GM19397 (cell line): ENCODE data around the gene CERS6.
"Not testable (repeated sequence)": the region's sequence is repeated elsewhere in the genome, so short reads cannot be mapped to it uniquely, and the experiment has no call there.

Experiments used
- ATAC-seq: cut with Tn5 transposase; IDR thresholded peaks from one replicate; pipeline ENCODE4 v1.9.1; 2021; ENCODE audit warnings: mild to moderate bottlenecking, moderate library complexity; ENCODE audit not compliant: unreplicated experiment

The CERS6 gene, protein sequence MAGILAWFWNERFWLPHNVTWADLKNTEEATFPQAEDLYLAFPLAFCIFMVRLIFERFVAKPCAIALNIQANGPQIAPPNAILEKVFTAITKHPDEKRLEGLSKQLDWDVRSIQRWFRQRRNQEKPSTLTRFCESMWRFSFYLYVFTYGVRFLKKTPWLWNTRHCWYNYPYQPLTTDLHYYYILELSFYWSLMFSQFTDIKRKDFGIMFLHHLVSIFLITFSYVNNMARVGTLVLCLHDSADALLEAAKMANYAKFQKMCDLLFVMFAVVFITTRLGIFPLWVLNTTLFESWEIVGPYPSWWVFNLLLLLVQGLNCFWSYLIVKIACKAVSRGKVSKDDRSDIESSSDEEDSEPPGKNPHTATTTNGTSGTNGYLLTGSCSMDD

DNA sequence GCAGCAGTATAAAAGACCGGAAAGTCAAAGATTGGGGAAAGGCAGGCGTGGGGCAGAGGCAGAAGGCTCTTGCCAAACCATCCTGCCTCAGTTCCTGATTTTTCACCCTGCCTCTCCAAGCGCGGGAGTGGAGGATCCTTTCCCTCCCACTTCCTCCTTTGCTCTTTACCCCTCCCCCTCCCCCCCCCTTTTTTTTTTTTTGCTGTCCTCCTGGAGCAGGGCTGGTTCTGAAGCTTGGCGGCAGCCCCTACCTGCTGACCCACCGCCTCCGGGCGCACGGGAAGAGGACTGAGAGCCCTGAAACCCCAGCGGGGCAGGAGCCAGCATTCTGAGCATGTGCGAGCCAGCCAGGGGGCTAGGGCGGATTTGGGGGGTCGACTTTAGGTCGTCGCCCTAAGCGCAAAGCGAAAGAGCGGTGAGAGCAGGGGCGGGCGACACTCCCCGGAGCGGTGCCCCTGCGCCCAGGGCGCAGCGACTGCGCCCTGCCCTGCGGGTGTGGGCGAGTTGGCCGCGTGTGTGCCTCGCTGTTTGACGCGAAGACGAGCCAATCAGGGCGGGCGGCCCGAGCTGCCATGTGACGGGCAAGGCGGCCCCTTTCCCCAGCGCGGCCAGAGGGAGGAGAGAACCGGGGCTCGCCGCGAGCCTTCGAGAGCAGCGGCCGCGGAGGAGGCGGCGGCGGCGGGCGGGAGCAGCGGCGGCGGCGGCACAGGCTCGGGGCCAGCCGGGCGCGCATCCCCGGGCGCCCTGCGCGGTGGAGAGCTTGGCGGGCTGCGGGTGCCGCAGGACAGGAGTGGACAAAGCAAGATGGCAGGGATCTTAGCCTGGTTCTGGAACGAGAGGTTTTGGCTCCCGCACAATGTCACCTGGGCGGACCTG lies at the start of gene CERS6:
Gene CERS6 (plus strand): TSS at position 628 of the 876 bp plus-strand sequence. CDS start 177 bp downstream, at position 805.
- peak; percentile 97 for ATAC-seq

DNA sequence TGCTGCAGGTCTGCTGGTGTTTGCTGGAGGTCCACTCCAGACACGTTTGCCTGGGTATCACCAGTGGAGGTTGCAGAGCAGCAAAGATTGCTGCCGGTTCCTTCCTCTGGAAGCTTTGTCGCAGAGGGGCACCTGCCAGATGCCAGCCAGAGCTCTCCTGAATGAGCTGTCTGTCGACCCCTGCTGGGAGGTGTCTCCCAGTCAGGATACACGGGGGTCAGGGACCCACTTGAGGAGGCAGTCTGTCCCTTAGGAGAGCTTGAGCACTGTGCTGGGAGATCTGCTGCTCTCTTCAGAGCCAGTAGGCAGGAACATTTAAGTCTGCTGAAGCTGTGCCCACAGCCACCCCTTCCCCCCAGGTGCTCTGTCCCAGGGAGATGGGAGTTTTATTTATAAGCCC lies 43.8 kb upstream of the CERS6 start:
- ATAC-seq = not testable (repeated sequence)

DNA sequence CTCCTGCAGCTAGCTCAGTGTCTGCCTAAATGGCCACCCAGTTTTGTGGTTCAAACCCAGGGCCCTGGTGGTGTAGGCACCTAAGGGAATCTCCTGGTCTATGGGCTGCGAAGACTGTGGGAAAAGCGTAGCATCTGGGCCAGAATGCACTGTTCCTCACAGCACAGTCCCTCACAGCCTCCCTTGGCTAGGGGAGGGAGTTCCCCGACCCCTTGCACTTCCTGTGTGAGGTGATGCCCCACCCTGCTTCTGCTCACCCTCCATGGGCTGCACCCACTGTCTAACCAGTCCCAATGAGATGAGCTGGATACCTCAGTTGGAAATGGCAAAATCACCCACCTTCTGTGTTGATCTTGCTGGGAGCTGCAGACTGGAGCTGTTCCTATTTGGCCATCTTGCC lies 43.0 kb upstream of the CERS6 start:
- ATAC-seq = not testable (repeated sequence)

DNA sequence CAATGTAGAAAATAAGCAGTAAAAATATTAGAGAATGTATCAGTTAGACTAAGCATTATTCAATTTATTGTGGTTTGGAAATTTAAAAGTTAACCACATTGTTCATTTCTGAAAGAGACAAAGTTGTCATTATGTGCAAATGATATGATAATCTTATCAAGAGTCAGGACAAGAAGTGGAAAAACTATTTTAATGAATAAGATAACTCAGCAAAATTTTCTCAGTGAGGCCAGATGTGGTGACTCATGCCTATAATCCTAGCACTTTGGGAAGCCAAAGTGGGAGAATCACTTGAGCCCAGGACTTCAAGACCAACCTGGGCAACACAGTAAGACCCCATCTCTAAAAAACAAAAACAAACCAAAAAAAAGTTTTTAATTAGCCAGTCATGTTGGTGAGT lies 39.5 kb upstream of the CERS6 start:
- ATAC-seq = no peak

DNA sequence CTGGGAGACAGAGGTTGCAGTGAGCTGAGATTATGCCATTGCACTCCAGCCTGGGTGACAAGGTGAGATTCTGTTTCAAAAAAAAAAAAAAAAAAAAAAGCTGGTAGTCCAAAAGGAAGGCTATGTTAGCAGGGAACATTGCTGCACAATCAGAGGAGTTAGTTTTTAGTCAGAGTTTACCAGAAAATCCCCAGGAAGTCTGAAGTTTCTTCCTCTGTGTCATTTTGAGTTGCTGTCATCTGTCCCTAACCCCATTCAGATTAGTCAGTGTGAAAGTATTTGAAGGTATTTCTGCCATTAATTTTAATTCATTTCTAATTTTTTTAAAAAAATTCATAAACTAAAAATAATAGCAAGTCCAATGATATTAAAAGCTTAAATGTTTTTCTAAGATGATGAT lies 33.5 kb upstream of the CERS6 start:
- ATAC-seq = no peak

DNA sequence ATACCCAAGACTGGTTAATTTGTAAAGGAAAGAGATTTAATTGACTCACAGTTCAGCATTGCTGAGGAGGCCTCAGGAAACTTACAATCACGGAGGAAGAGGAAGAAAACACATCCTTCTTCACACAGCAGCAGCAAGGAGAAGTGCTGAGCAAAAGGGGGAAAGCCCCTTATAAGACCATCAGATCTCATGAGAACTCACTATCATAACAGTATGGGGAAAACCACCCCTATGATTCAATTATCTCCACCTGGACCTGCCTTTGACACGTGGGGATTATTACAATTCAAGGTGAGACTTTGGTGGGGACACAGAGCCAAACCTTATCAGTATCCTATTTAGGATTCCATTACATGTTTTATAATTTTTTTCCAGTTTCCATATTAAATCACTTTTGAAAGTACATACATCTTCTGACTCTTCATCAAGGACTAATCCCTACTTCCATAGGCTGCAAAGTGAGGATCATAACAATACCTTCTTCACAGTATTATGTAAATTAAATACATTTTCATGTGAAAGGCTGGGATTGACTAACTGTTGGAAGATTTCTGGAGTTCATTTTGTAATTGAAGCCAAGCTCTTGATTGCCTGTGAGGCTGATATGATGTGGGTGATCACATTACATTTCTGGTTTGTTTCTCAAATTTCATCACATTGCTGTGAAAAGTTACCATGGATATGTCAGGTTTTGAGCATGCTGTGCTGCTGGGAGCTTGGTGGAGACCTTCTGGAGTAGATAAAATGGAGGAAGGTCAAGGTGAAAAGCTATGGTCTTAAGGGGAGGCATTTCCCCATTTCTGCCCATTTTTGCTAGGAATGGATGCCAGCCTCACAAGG lies 31.7 kb upstream of the CERS6 start:
- ATAC-seq = no peak

DNA sequence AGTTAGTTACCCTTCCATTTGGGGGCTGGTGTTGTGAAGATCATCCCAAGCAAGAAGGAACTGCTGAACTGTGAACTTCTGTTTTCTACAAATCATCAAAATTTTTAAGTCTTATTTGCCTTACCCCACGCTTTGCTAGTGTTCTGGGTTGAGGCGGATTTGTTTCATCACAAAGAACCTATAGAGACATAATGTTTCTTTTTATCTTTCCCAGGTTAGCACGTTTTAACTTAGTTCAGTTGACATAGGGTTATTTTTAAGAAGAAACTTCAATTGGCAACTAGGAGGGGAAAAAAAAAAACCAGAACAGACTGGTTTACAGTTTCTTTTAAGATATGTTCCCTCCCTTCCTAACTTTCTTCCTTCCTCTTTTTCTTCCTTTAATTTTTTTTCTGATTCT lies 31.1 kb upstream of the CERS6 start:
- no peak for ATAC-seq

DNA sequence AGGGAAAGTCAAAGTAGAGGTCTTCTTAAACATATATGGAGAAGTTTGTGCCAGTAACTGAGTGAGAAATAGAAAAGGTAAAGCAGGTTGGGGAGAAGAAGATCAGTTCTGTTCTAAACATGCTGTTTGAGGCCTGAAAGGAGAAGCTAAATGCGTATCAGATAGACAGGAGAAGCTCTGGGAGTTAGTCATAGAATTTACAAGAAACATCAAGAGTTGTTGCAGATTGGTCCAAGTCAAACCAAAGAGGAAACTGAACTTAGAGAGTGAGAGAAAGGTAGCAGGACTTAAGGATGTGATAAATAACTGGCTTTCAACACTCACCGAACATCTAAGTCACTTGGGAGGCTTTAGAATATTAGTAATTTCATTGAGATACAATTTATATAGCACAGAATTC lies 29.2 kb upstream of the CERS6 start:
- no peak for ATAC-seq

DNA sequence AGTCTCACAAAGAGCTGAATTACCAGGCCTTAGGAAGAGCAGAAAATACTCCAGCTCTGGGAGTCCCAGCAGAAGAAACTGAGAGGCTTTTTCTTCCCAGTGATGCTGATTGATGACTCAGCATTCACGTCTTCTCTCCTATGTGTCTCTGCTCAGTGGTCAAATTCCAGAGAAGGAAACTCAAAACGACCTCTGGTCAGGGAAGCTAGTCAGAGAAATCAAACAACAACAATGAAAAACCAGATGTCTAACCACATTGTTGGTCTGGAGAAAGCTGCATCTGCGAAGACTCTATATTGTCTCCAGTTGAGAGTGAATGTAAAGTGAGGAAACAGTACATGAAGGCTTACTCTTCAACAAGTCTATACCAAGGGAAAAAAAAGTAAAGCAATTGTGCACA lies 28.6 kb upstream of the CERS6 start:
- ATAC-seq = no peak

DNA sequence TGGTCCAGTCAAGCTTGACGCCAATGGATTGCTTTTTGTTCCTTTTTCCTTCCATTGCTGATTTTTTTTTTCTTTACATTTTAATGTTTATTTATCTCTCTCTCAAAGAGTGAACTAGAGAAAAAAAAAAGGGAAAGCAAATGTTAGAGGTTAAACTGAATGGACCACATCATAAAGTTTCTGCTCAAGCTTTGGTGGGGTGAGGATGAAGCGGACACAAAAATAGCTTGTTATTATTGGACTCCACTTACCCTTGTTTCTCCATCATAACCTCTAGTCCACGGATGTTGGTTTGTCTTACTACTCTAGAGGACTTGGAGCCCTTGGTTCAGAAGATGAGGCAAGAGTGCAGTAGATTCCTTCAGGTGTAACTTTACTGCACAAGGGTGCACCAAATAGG lies 27.6 kb upstream of the CERS6 start:
- no peak for ATAC-seq

DNA sequence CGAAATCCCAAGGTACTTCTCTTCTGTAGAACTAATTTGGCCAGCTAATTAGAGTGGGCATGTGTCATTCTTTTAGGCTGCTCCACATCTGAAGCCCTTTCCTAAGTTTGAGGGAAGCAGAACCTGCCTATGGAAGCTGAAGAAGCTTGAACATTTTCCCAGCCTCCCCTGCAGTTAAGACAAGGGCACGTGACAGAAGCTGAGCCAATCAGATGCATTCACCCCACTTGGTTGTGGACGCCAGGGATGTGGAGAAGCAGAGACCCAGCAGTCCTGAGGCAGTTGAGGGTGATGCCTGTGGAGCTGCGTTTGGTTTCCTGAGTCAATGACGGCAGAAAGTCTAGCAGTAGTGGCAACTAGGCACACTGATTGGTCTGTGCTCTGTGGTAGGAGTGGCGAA lies 26.1 kb upstream of the CERS6 start:
- no peak for ATAC-seq

DNA sequence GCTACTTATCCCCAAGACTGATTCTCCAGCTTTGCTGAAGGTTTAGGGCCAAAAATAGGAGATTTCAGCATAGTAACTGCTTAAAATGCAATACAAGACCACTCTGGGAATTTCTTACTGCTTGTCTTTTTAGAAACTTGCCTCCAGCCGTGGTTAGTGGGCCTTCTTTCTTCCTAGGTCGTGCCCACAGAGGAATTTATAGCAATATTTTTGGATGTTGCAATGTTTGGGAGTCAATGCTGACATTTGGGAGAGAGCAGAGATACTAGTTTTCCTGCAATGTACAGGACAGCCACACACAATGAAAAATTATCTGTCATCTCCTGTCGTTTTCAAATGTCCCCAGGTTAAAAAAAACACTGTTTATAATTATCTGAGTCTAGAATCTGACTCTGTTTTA lies 25.6 kb upstream of the CERS6 start:
- ATAC-seq = no peak

DNA sequence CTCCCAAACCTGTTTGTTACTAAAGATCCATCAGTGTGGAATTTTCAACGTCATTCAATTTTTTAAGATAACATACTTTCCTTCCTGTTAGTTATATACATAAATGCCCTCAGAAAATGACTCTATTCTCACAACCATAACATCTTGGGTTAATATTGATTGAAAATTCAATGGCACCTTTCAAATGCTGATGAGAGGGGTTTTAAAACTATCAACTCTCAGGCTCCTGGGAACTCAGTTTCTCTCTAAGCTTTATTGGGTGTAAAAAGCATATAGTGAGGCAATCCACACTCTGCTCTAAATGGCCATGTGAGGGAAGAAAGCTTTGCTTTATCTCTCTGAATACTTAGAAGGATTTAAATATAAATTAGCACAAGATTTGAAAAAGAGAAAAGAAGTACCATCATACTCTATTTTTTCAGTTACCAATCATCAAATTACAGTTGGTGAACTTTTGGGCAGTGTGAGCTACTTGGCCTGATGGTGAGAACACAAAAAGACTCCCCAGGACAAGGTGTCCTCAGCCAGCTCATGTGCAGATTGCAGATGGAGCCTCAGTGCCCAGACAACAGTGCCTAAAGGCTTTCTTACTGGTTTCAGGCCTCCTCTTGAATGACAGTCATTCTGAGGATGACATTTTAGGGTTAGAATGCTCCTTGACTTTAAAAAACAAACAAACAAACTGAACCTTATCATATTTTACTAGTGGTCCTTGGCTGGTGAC lies 24.6 kb upstream of the CERS6 start:
- no peak for ATAC-seq

DNA sequence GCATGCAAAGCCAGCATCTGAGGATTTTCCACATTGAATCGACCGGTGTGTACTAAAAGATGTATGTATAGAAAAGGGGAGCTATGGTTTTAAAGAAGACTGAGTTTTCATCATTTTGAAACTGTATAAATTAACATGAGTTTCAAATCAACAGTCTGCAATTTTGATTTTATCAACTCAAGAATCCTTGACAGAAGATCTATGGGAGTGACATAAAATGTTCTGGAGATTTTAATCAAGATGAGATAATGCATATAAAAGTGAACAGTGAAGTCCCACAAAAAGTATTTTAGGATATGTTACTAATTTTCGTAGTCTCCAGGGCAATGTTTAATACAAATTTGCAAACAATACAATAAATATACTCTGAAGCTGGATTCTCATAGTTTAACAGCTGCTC lies 24.0 kb upstream of the CERS6 start:
- ATAC-seq = no peak

DNA sequence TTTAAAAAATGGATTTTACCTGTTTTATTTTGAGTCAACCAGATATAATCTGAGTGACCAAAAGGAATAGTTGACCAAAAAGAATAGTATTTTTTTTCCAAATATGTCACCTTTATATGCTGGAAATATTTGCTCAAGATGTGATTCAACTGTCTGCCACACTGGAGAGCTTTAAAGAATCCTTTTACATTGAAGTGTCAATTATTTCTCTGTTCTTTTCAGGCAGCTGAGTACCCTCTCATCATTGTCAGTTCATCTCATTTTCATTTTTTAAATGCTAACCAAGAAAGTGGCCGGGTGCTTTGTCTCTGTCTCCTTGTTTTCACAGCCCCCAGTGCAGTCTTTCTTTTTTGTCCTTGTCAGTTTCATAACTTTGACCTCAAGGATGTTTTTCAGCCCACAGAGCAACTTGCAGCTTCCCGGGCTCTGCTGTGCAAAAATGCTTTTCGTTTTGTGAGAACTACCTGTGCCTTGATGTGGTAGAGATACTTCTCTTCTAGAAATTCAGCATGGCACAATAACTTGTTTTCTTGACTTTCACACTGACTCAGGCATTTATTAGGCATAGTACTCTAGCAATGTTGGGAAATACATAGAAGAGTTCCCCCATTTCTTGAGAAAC lies 23.4 kb upstream of the CERS6 start:
- ATAC-seq = no peak

DNA sequence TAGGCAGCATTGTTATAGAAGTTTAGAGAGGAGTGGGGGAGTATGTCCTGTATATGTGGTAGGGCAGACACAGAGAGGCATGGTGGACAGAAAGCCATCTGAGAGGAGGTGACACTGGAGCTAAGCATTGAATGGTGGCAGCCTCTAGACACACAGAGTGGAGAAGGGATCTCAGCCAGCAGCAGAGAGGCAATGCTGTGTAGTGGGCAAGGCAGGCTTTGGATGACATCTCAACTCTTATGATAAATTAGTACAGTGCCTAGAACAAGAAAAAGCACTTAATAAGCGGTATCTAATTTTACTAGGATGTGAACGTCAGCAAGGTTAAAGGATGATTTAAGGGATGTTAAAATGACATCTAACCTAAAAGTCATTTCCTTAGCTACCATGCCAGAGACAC lies 22.5 kb upstream of the CERS6 start:
- ATAC-seq = no peak

DNA sequence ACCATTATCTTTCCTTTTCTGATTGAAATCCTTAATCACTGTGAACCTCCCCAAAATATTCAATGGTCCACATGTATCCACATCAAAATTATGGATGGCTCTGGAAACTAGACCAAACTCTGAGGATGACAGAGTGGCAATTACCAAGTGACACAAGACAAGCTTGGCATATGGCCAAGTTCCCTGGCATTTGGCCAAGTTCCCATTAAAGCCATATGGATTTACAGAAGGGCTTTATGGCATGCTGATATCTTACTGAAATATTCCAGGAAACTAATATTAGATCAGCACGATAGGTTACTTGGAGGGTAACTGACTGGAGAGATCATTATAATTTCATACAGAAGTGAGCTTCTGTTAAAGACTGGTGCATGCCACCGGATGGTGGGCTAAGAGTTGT lies 21.9 kb upstream of the CERS6 start:
- no peak for ATAC-seq

DNA sequence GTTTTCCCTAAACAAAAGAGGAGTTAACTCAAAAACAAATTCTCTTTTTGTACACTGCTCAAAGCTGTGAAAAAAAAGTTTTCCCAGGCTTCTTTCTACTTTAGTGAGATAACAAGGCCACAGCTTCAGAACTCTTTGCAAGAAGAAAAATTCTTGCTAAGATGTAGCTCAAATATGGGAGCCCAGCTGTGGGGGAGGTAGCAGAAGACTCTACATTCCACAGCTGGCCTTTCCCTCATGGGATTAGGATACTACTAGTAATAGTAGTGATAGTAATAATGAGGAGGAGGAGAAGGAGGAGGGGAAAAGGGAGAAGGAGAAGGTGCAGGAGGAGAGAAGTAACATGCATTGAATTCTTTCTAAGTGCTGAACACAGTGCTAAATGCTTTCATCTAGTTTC lies 19.2 kb upstream of the CERS6 start:
- ATAC-seq = no peak

DNA sequence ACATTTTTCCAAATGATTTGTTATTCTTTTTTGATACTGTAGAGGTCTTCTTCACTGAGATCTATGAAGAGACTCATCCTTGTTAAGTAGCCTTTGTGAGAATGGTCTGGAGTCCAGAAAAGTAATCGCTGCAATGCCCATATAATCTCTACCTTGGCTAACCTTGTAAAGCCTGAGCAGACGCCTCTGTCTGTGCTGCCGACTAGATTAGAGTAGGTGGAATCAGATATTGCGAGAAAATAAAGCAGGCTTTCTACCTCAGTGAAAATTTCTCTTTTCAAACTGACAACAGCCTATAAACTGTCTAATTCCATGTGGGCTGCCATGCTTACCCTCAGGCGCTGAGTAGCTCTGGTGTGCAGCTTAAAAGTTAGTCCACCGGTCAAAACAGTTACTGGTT lies 17.5 kb upstream of the CERS6 start:
- ATAC-seq = no peak

DNA sequence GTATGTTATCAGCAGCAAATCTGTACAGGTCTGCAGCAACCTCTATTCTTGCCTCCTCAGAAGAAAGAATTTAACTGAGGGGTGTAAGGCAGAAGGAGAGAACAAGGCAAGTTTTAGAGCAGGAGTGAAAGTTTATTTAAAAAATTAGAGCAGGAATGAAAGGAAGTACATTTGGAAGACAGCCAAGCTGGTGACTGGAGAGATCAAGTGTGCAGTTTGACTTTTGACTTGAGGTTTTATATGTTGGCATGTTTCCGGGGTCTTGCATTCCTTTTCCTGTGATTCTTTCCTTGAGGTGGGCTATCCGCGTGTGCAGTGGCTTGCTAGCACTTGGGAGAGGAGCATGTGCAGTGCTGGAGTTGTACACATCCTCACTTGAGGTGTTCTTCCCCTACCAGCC lies 16.5 kb upstream of the CERS6 start:
- ATAC-seq = no peak
